Loucy (cell line): ENCODE data around the gene VWA8.

Source experiments
- H2AFZ ChIP-seq: fragments of 200-600 bp; sonication (generic); 2 replicates; pipeline ENCODE4 v1.6.0; 2016; ENCODE audit warnings: antibody characterized with exemption, mild to moderate bottlenecking, low read length, moderate library complexity
- H3F3A ChIP-seq: fragments of 200-600 bp; 2 replicates; pipeline ENCODE4 v1.6.0; 2016; ENCODE audit warnings: antibody characterized with exemption, low read depth, mild to moderate bottlenecking
- H3K27me3 ChIP-seq: fragments of 200-600 bp; sonication (generic); 2 replicates; pipeline ENCODE4 v1.6.1; 2014; ENCODE audit warnings: low read length, mild to moderate bottlenecking; ENCODE audit not compliant: insufficient read depth, poor library complexity, severe bottlenecking
- H3K36me3 ChIP-seq: fragments of 200-600 bp; sonication (generic); 2 replicates; pipeline ENCODE4 v1.6.1; 2016; ENCODE audit warnings: low read length; ENCODE audit not compliant: insufficient read depth
- H3K4me1 ChIP-seq: fragments of 200-600 bp; sonication (generic); 2 replicates; pipeline ENCODE4 v1.5.1; 2014; ENCODE audit warnings: low read length, mild to moderate bottlenecking; ENCODE audit not compliant: insufficient read depth, poor library complexity, severe bottlenecking
- H3K4me2 ChIP-seq: fragments of 200-600 bp; sonication (generic); 2 replicates; pipeline ENCODE4 v1.6.0; 2014; ENCODE audit warnings: antibody characterized with exemption, low read length, low read depth, mild to moderate bottlenecking; ENCODE audit not compliant: poor library complexity, severe bottlenecking
- H3K4me3 ChIP-seq: fragments of 200-600 bp; sonication (generic); 2 replicates; pipeline ENCODE4 v1.5.1; 2014; ENCODE audit warnings: low read length, mild to moderate bottlenecking, mixed read lengths; ENCODE audit not compliant: poor library complexity, severe bottlenecking
- H3K79me2 ChIP-seq: fragments of 200-600 bp; sonication (generic); 2 replicates; pipeline ENCODE4 v1.6.1; 2014; ENCODE audit warnings: low read length; ENCODE audit not compliant: insufficient read depth
- H3K9ac ChIP-seq: fragments of 200-600 bp; sonication (generic); 2 replicates; pipeline ENCODE4 v1.6.0; 2014; ENCODE audit warnings: mild to moderate bottlenecking, low read depth, low read length, moderate library complexity; ENCODE audit not compliant: poor library complexity, severe bottlenecking
- H3K9me2 ChIP-seq: fragments of 200-600 bp; sonication (generic); replicated peaks from 2 replicates; pipeline ENCODE4 v1.6.1; 2016; ENCODE audit warnings: low read depth, low read length, mixed read lengths
- H3K9me3 ChIP-seq: fragments of 200-600 bp; sonication (generic); 2 replicates; pipeline ENCODE4 v1.6.1; 2014; ENCODE audit warnings: mild to moderate bottlenecking, antibody characterized with exemption, low read length, low read depth; ENCODE audit not compliant: insufficient read depth
- H4K20me1 ChIP-seq: fragments of 200-600 bp; sonication (generic); 2 replicates; pipeline ENCODE4 v1.6.0; 2014; ENCODE audit warnings: antibody characterized with exemption, low read length, mild to moderate bottlenecking; ENCODE audit not compliant: insufficient read depth, poor library complexity, severe bottlenecking
- CTCF ChIP-seq: fragments of 200-600 bp; sonication (generic); conservative IDR thresholded peaks from 2 replicates; pipeline ENCODE4 v1.5.1; 2014; ENCODE audit warnings: mild to moderate bottlenecking, antibody characterized with exemption, low read length
- EZH2phosphoT487 ChIP-seq: fragments of 200-600 bp; IDR thresholded peaks from 2 replicates; pipeline ENCODE4 v1.6.1; 2018; ENCODE audit warnings: antibody characterized with exemption, mild to moderate bottlenecking, moderate library complexity, borderline replicate concordance

The VWA8 gene

GRCh38 chr13:41603917-41604316, 357.0 kb downstream of the VWA8 start:
- Histone ChIP-seq H3K9ac (no peak overlapping the region), H3K9me2 (no peaks in the 10 kb centered on the region), H3K27me3 (no peaks in the 10 kb centered on the region), H3K4me1 (no peaks in the 10 kb centered on the region), H4K20me1 (no peaks in the 10 kb centered on the region), H3F3A (no peaks in the 10 kb centered on the region), H3K9me3 (no peaks in the 10 kb centered on the region), H3K36me3 (0 out of 2 replicates have a peak, but pooled peaks cover 3% of the 10 kb centered on the region), H3K79me2 (no peaks in the 10 kb centered on the region), H3K4me2 (no peak overlapping the region), H2AFZ (no peak overlapping the region), H3K4me3 (no peak overlapping the region)
- no peak for TF ChIP-seq EZH2phosphoT487
- TF ChIP-seq CTCF, result no peak

DNA sequence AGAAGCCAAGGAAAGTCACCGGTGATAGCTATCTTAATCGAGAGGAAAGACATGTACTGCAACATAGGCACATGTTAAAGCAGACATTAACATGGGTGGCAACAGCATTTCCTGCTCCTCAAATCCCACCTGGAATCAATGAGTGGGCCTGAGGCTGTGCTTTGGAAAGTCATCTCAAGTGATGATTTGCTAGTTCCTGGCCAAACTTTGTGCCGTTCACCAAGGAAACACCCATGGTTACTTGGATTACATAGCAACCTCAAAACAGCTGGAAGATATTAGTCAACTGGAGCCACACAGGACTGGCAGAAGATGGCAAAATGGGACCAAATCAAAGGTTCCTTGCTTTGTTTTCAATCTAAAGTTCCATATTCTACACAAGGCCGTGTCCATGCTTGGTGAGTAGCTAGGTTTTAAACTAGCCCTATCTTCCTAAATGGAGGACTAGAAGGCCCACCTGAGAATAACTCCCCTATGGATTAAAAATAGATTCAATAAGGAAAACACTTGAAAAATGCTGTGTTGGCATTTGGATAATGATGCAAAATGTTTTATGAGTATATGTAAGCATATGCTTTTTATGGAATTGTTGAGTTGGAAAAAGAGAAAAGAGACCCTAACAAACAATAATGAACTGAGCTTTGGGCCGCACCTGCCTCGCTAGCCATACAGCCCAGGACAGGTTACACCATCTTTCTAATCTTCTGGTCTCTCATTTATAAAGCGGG, 359.0 kb downstream of the VWA8 start:
- Histone ChIP-seq H3K4me2 (no peak overlapping the region), H3K9ac (no peak overlapping the region), H3K9me3 (no peaks in the 10 kb centered on the region), H3F3A (0 out of 2 replicates have a peak, but pooled peaks cover 3% of the 10 kb centered on the region), H4K20me1 (no peaks in the 10 kb centered on the region), H3K36me3 (no peaks in the 10 kb centered on the region), H3K4me1 (no peaks in the 10 kb centered on the region), H3K79me2 (no peaks in the 10 kb centered on the region), H3K9me2 (no peaks in the 10 kb centered on the region), H3K27me3 (no peaks in the 10 kb centered on the region), H2AFZ (no peak overlapping the region), H3K4me3 (no peak overlapping the region)
- no peak for TF ChIP-seq EZH2phosphoT487
- no peak for TF ChIP-seq CTCF

- Histone ChIP-seq H3K27me3 (no peaks in the 10 kb centered on the region), H3K4me3 (no peak overlapping the region), H3K36me3 (no peaks in the 10 kb centered on the region), H3F3A (0 out of 2 replicates have a peak, but pooled peaks cover 3% of the 10 kb centered on the region), H3K4me2 (no peak overlapping the region), H3K4me1 (no peaks in the 10 kb centered on the region), H2AFZ (no peak overlapping the region), H3K9ac (no peak overlapping the region), H3K9me3 (no peaks in the 10 kb centered on the region), H3K9me2 (no peaks in the 10 kb centered on the region), H3K79me2 (no peaks in the 10 kb centered on the region), H4K20me1 (no peaks in the 10 kb centered on the region)
- TF ChIP-seq EZH2phosphoT487 (no peak), CTCF (no peak)
These were observed 361.3 kb downstream of the VWA8 start for GRCh38 chr13:41599619-41600018.
